Measurements from ENCODE around the gene CMTR1.
A peak's percentile ranks its signal among the peaks of the same experiment; 100 is the strongest.

CMTR1 gene

DNA sequence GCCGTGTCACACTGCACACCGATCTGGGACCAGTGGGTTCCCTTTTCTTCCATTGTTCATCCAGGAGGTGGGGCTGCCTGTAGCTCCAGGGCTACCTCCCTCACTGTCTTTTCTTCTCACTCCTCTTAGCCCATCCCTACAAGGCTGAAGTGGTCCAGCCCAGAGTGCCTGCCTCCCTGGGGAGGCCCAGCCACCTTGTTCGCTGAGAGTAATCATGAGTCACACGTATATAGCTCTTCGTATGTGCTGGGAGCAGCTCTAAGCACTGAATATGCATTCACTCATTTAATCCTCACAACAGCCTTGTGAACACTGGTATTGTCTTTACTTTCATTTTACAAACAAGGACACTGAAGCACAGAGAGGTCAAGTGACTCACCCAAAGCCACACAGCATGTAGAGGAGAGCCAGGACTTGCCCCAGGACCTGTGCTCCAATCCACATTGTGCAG is 81.3 kb downstream of the CMTR1 start:
- DNase-seq (ENCODE audit: low spot score): no peak

DNA sequence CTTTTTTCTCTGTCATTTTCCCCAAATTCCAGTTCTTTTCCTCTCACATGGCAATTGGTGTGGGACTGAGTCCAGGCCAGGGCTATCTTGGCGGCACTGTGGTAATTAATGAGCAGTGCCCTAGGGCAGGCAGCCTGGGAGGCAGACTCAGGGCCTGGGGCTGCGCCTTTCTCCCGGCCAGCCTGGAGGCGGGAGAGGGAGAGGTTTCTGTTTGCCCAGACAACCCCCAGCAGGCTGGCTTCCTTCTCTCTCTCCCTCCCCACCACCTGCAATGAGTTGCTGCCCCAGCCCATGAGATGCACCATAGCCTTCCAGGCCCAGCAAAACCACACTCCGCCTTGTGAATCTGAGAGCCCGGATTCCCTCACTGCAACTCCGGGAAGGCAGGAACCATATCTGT is 81.8 kb downstream of the CMTR1 start:
- no peak for DNase-seq (ENCODE audit: low spot score)

DNA sequence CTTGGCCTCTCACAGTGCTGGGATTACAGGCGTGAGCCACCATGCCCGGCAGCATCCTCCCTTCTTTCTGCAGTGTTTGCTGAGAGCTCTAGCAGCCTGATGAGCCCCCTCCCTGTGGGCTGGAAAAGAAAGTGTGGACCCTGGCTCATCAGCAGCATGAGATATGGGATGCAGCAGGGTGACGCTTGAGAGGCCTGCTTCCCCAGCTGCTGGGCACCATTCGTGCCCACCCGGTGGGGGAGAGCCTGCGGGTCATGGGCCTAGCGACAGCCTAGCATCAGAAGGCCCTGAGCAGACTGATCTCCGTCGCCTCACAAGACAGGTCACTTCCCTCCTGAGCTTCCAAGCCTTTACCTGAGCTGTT is 82.7 kb downstream of the CMTR1 start:
- no peak for DNase-seq (ENCODE audit: low spot score)

DNA sequence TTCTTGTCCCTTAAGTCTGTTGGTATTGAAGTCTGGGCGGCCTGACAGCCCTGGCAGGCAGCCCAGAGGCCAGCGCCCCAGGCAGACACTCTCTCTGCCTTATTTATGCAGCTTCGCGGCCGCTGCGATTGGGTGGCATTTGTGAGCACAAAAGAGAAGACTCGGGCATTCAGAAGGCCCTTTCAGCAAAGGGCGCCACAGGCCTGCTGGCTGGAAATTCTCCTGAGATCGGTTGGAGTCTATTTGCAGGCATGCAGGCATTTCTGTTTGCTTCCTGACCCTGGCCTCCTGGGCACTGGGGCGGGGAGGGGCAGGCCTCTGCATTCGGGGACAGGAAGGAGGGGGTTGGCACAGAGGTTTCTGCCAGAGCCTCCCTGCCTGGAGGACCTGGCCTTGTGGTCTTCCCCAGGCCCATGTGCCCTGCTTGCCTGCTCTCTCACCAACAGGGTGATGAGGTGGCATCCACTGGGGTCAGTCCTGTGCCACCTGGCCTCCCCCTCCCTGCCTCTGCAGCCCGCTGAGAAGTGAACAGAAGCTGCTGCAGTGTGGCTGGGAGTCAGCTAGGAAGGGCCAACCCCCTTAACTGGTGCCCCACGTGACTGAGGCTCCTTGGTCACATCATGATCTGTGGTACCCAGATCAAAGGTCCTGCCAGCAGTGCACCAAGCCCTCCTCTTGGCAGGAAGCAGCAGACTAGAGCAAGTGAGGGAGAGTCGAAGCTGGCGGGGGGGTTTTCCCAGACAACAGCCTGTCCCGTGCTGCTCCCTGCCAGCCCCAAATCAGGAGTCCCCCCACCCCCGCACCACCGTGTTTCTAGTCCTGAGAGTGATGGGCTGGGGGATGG is 83.3 kb downstream of the CMTR1 start:
- DNase-seq (ENCODE audit: low spot score): peak; percentile 60

DNA sequence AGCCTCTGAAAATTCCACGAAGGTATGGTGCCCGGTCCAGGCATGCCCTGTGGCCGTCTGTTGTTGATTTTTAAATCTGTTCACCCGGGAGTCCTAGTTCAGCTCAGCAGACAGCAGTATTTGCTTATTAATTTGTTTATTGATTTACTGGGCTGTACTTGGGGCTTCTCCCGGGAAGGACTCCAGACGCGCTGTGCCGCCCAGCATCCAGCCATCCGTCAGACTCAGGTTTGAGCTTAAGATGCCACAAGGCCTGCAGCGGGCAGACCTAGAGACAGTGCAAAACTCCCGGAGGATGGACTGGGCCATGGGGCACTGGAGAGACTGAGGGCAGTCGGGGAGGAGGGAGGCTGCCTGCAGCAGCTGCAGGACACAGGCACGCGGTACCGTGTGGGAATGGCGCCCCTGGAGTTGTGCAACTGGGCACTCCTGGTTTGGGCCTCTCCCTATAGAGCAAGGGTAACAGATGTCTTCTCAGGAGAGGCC is 83.9 kb downstream of the CMTR1 start:
- DNase-seq (ENCODE audit: low spot score): no peak

DNA sequence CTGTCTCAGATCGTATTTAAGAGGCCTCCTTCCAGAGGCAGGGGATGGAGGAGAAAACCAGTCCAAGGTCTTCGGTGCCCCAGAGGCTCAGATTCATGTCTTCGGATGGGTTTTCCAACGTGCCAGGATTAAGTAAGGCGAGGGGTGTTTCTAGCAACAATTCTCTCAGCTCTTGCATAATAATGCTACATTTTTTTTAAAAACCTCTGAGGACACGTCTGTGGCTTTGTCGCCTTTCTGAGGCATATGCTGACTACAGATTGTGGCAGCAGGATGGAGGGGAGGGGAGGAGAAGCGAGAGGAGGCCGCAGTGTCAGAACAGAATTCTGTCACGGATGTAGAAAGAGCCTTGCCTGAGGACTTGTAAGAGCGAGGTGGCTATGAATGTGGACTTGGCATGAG is 84.4 kb downstream of the CMTR1 start:
- no peak for DNase-seq (ENCODE audit: low spot score)

DNA sequence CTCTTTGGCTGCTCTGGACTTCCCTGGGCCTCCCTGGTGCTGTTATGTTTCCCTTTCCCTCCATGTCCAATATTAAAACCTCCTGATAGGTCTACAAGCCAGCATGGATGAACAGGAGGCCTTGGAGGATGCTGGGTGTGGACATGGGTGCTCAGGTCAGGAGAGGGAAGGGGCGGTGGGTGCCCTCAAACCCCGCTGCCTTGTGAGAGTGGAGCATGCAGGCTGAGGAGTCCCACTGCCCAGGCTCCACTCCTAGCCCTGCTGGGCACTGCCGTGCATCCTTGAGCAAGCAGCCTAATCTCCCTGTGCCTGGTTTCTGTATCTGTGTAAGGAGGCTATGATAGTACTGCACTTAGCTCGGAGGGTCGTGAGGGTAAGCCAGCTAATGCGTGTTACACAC is 85.1 kb downstream of the CMTR1 start:
- no peak for DNase-seq (ENCODE audit: low spot score)

DNA sequence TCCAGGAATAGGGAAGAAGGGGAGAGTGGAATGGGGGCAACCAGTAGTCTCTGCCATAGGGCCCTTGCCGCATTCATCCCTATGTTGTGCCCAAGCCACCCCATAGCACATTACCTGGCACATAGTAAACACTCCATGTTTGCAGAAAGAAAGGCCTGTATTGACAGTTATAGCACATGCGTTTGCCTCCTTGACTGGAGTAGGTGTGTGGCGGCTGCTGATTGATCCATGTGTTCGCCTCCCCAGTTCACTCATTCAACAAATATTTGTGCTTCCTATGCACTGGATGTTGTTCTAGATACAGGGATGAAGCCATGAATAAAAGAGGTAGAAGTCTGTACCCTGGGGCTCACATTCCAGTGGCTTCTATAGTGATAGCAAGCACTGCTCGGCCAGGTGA is 86.4 kb downstream of the CMTR1 start:
- DNase-seq (ENCODE audit: low spot score): no peak

DNA sequence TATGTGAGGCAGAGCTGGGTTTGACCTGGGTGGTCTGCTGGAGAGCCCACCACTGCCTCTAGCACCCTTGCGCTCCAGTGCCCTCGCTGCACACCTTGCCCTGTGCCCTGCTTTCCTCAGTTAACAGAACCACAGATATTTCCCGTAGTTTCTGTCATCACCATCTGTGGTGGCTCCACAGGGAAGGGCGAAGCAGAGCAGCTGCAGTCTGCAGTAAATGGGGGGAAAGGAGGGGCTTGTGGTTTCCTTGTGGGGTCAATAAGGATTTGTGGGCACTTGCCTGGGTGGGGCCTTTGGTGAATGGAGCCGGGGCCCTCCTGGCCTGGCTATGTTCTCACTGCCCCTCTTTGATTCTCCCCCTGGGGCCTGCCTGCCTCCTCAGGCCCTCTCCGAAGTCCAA is 87.9 kb downstream of the CMTR1 start:
- no peak for DNase-seq (ENCODE audit: low spot score)

DNA sequence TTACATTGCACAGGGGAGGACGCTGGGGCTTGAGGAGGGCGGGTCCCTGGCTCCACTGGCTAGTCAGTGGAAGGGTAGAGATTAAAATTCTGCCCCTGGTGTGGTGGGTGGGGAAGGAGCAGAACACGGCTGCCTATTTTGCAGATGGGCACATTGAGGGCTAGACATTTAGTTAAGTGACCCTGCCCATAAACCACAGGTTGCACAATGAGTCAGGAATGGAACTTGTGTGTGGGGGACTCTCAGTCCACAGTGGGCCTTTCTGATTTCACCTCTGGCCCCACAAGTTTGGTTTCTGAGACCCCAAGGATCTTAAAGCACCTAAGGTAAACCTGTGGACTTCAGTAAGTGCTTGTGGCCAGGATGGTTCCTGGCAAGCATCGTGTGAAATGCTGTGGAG is 88.7 kb downstream of the CMTR1 start:
- no peak for DNase-seq (ENCODE audit: low spot score)

DNA sequence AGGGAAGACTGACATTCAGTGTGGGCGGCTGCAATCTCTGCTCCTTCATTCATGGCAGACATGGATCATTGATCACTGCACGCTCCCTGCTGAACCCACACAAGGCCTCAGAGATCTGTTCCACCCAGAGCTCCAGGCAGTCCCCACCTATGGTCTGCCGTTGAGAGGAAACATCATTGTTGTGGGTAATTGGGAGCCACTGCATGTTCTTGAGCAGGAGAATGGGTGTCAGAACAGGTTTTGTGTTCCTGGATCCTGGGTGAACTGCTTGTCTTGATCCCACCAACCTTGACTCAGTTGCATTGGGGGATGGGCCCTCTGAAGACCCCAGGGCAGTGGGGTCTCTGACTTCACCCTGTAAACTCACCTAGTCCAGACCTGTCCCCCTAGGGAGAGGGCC is 89.8 kb downstream of the CMTR1 start:
- no peak for DNase-seq (ENCODE audit: low spot score)

DNA sequence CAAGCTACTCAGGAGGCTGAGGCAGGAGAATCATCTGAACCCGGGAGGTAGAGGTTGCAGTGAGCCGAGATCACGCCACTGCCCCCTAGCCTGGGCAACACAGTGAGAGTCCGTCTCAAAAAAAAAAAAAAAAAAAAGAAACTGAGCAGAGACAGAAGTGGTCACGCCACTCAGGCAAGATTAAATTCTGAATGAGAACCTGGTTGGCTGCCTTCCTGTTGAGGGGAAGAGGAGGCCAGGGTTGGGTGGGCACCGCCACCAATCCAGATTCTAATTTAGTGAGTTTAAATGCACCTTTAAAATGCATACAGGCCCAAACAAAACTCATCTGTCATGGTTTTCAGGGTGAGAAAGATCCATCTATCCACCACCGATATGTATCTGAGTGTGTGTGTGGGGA is 90.4 kb downstream of the CMTR1 start:
- no peak for DNase-seq (ENCODE audit: low spot score)

DNA sequence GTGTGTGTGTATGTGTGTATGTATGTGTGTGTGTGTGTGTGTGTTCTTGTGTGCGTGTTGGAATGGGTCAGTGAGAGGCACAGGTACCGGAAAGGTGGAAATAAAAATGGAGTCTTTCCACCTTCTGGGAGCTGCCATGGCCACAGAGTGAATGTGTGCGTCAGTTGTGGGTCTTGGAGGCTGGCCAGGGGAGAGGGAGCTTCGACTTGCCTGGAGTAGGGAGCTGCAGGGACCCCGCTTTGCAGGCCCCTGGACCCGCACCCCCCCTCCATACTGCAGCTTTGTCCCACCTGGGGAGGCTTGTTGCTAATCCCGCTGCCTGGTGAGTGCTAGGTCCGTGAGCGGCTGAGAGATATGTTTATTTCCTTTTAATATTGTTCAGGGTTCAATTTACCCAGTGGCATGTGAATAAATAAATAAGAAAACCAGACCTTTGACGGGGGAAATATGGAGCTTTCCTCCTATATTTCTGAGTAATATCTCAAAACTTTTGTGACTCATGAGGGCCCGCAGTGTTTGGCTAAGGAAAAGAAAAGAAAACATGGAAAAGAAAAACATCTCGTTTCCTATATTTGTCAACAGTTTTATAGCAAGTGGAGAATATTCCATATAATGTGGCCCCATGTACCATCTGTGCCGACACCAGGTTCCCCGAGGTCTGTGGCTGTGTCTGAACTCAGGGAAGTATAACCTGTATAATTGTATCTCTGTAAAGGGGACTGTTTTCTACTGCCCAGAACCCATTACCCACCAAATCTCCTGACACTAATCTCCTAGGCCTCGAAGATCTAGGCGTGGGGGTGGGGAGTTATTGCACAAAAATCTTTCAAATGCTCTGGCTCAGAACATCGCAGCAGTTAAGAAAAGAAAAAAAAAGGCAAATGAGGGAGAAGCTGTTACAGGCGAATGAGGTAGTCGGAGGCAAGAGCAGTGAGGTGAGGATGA is 91.3 kb downstream of the CMTR1 start:
- DNase-seq (ENCODE audit: low spot score): no peak

DNA sequence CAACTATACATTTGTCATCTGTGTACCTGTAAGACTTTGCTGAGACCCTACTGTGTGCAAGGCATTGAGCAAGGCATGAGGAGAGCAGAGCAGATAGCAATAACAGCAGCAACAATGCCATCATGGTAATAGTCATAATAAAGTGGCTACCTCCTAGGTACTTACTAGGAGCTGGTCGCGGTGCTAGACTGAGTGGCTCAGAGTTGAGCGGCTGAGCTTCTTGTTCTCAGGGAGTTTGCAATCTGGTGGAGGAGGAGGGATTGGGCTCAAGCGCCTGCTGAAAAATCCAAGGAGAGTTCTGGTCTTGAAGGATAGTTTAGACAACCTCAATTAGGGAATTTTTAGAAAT is 91.9 kb downstream of the CMTR1 start:
- no peak for DNase-seq (ENCODE audit: low spot score)

DNA sequence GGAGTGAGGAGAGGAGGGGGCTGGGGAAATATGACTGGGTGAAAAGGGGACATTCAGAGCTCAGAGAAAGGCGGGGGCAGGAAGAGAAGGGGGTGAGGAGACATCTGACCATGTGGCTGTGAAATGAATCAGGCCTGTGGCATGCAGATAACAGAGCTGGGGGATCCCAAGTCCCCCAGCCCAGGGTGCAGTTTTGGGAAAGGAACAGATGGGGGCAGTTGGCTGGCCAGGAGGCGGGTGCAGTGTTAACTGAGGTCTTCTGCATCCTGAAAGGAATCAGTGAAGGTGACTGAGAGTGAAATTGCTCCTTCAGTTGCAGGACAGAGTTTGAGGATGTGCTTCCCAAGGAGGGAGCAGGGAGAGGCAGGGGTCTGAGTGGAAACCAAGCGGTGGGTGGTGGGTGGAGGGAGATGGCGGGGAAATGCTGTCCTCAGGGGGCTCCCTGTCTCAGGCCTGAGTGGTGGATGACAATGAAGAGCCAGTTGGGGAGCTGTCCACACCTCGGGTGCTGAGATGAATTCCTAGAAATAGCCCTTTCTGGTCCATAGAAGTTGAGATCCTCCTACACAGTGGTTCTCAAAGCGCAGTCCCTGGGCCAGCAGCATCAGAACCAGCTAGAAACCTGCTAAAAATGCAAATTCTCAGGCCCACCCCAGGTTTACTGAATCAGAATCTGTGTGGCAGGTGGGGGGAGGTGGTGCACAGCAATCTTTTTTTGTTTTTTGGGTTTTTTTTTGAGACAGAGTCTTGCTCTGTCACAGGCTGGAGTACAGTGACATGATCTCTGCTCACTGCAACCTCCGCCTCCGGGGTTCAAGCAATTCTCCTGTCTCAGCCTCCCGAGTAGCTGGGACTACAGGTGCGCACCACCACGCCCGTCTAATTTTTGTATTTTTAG is 92.7 kb downstream of the CMTR1 start:
- no peak for DNase-seq (ENCODE audit: low spot score)

DNA sequence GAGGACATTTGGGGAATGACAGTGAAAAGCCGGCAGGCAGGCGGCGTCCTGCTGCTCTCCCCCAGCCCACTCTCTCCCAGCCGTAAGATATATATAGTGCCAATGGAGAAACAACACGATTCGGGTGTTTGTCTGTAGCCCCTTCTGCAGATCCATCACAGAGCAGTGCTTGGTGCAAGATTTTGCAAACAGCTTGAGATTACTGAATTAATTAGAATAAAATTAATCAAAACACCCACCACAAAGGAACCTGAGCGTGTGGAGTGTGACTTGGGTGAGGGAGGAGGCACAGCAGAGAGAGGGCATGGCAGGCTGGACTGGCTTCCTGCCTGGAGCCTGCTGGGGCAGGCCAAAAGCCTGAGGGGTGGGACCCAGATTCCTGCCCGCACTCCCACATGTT is 95.5 kb downstream of the CMTR1 start:
- no peak for DNase-seq (ENCODE audit: low spot score)

DNA sequence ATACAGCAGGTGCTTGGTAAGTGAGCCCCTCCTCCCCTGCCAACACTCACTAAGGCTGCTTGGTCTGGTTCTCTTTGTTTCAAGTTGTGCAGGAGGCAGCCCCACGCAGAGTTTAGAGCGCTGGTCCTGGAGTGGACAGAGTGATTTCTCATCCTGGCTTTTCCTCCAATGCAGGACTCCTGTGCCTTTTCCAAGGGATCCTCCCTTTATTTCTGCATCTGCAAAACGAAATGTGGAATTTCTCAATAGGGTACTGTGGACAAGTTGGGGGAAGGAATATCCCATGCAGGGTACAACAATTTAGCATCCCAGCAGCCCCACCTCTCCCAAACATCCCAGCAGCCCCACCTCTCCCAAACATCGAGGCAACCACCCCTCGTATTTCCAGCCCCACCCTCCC is 97.3 kb downstream of the CMTR1 start:
- no peak for DNase-seq (ENCODE audit: low spot score)

DNA sequence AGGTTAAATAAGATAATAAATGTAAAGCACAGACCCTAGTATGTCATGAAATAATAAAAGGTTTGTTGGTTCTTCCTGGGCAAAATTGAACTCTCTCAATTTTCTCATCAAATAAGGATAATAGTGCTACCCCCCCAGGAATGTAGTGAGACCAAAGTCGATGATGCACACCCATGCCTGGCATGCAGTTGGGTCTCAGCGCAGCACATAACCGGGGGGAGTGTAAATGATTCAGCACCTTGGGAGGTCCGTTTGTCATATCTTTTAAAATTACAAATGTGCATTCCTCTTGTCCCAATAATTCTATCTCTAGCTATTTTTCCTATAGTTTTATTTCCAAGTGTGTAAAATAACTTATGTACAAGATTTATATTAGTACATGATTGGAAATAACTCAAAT is 98.0 kb downstream of the CMTR1 start:
- no peak for DNase-seq (ENCODE audit: low spot score)
